Activated CD8-positive, alpha-beta memory T cell treated with anti-CD3 and anti-CD28 coated beads for 36 hours (primary cell): ENCODE results near the gene FAM174A. TPM values are rescaled to one million over a fixed set of nuclear protein-coding genes. Genes with fewer than 3 reads are reported as not detected.

ENCODE experiments used
- CTCF ChIA-PET: fragments of 350-600 bp; sonication (Branson Sonifier 250); formaldehyde crosslinking; loops from one replicate; lab custom pipeline; 2021; ENCODE audit warnings: antibody characterized with exemption; lab: Charles Lee
- POLR2A ChIA-PET: fragments of 350-600 bp; sonication (Branson Sonifier 250); formaldehyde crosslinking; loops from one replicate; lab custom pipeline; 2021; ENCODE audit warnings: antibody characterized with exemption; lab: Charles Lee
- total RNA-seq, 2 experiments: library from RNA; stranded (reverse); gene quantifications; one replicate each; pipeline ENCODE4 v1.2.3, GENCODE V29; 2021

Gene FAM174A
- total RNA-seq = 1 to 10 TPM; 7.7 to 8.8 TPM

- ChIA-PET POLR2A (interaction anchor here (1.0 kb wide), 1 partner anchor 368 kb away, joined by 4 read pairs; the partner anchor contains the start of gene ST8SIA4), CTCF (no interaction called here)
These were observed at the start of gene FAM174A for GRCh38 chr5:100535060-100536005. FAM174A (plus strand) TSS chr5:100535374; CDS start chr5:100535531, 157 bp downstream.

- ChIA-PET CTCF (no interaction called here), POLR2A (no interaction called here)
These were observed 41.2 kb upstream of the FAM174A start for GRCh38 chr5:100493996-100494395.

- ChIA-PET POLR2A (no interaction called here), CTCF (no interaction called here)
These were observed 38.9 kb upstream of the FAM174A start for GRCh38 chr5:100496296-100496695.

- POLR2A ChIA-PET = no interaction called here
- CTCF ChIA-PET = interaction anchor here (0.5 to 0.6 kb wide), 2 partner anchors 52 to 1260 kb away, joined by 3 to 5 read pairs; no protein-coding TSS in a partner anchor
These were observed 32.5 kb upstream of the FAM174A start for GRCh38 chr5:100502684-100503083.

GRCh38 chr5:100505984-100506670 is 29.0 kb upstream of the FAM174A start:
- ChIA-PET POLR2A (no interaction called here), CTCF (no interaction called here)

- ChIA-PET POLR2A (no interaction called here), CTCF (no interaction called here)
These were observed 18.9 kb upstream of the FAM174A start for GRCh38 chr5:100516285-100516684.

GRCh38 chr5:100517301-100517974 is 17.7 kb upstream of the FAM174A start:
- POLR2A ChIA-PET = no interaction called here
- CTCF ChIA-PET = no interaction called here

GRCh38 chr5:100518377-100518776 is 16.8 kb upstream of the FAM174A start:
- ChIA-PET POLR2A (no interaction called here), CTCF (no interaction called here)

GRCh38 chr5:100519075-100519474 is 16.1 kb upstream of the FAM174A start:
- POLR2A ChIA-PET = no interaction called here
- CTCF ChIA-PET = no interaction called here

GRCh38 chr5:100520348-100520747 is 14.8 kb upstream of the FAM174A start:
- POLR2A ChIA-PET = no interaction called here
- CTCF ChIA-PET = no interaction called here

GRCh38 chr5:100537946-100538345 is 2.8 kb downstream of the FAM174A start:
- ChIA-PET POLR2A (no interaction called here), CTCF (no interaction called here)

- POLR2A ChIA-PET = no interaction called here
- CTCF ChIA-PET = no interaction called here
These were observed 4.3 kb downstream of the FAM174A start for GRCh38 chr5:100539519-100539918.

GRCh38 chr5:100542086-100542485 is 6.9 kb downstream of the FAM174A start:
- POLR2A ChIA-PET = no interaction called here
- CTCF ChIA-PET = no interaction called here

GRCh38 chr5:100546001-100546400 is 10.8 kb downstream of the FAM174A start:
- ChIA-PET POLR2A (no interaction called here), CTCF (no interaction called here)

GRCh38 chr5:100550531-100551051 is 15.4 kb downstream of the FAM174A start:
- POLR2A ChIA-PET = interaction anchor here (0.6 to 0.8 kb wide), 2 partner anchors 352 to 1496 kb away, joined by 3 to 5 read pairs; no protein-coding TSS in a partner anchor
- CTCF ChIA-PET = no interaction called here

GRCh38 chr5:100551183-100551582 is 16.0 kb downstream of the FAM174A start:
- ChIA-PET POLR2A (no interaction called here), CTCF (no interaction called here)

GRCh38 chr5:100553209-100553608 is 18.0 kb downstream of the FAM174A start:
- ChIA-PET POLR2A (no interaction called here), CTCF (no interaction called here)

GRCh38 chr5:100560860-100561259 is 25.7 kb downstream of the FAM174A start:
- ChIA-PET CTCF (interaction anchor here (1.4 kb wide), 1 partner anchor 18 kb away, joined by 3 read pairs; no protein-coding TSS in a partner anchor), POLR2A (no interaction called here)

- CTCF ChIA-PET = no interaction called here
- POLR2A ChIA-PET = no interaction called here
These were observed 27.6 kb downstream of the FAM174A start for GRCh38 chr5:100562821-100563220.
